K562 (cell line): Measurements from ENCODE around the gene DGLUCY. TPM values are rescaled to one million over a fixed set of nuclear protein-coding genes. Genes with fewer than 3 reads are reported as not detected.

Source experiments
- ATAC-seq: fragments of 200-7000 bp; cut with Tn5 transposase; 3 replicates; pipeline ENCODE4 v1.9.1; 2020; ENCODE audit warnings: moderate library complexity
- BruUV-seq: library from RNA; stranded (reverse); fragments of 400-500 nt; replicated peaks from 2 replicates; lab custom pipeline; 2021; lab: Mats Ljungman, UMichigan
- CTCF ChIA-PET: fragments of 300-600 bp; formaldehyde crosslinking; extraction: SDS; loops from one replicate; lab custom pipeline; 2021; ENCODE audit warnings: low intra/inter-chr PET ratio; lab: Yijun Ruan, JAX
- POLR2A ChIA-PET: fragments of 300-600, 350-650 bp; sonication (Branson Sonifier 250); formaldehyde crosslinking; extraction: SDS; loops from one replicate; lab custom pipeline; 2021; ENCODE audit warnings: antibody characterized with exemption, inconsistent platforms; lab: Yijun Ruan, JAX
- DNase-seq, 4 experiments: peaks; one replicate each; pipeline versions ENCODE4 v3.0.0 to v3.0.0-alpha.2; 2011 to 2018; ENCODE audit warnings: low spot score in 3 of 4, mixed read lengths in 3 of 4; ENCODE audit errors: extremely low read depth in 1 of 4
- FAIRE-seq: peaks from 2 replicates; lab custom pipeline; 2011; peaks lifted over from hg19 to GRCh38; lab: Jason Lieb, UNC
- H2AFZ ChIP-seq: 2 replicates; pipeline ENCODE4 v1.6.0; 2011; ENCODE audit warnings: low read depth, low read length, control low read depth, inconsistent platforms
- H3K27ac ChIP-seq: fragments of 200-600 bp; 3 replicates; pipeline ENCODE4 v1.8.0; 2011; ENCODE audit warnings: low read depth, mild to moderate bottlenecking, control low read depth, inconsistent platforms, low read length, moderate library complexity, mixed read lengths; ENCODE audit errors: extremely low read depth
- H3K27me3 ChIP-seq, 2 experiments: fragments of 300-600 bp in 1 of 2; 2 replicates in 1 of 2; 3 replicates in 1 of 2; pipeline versions ENCODE4 v1.6.0 to v1.8.0; 2011; ENCODE audit warnings: inconsistent platforms in 2 of 2, low read length in 2 of 2, mild to moderate bottlenecking in 1 of 2, mixed read lengths in 1 of 2, moderate library complexity in 1 of 2; ENCODE audit not compliant: control insufficient read depth in 2 of 2, insufficient read depth in 2 of 2
- H3K36me3 ChIP-seq: fragments of 300-600 bp; 3 replicates; pipeline ENCODE4 v1.8.0; 2011; ENCODE audit warnings: mild to moderate bottlenecking, low read length, inconsistent platforms; ENCODE audit not compliant: control insufficient read depth, insufficient read depth
- H3K4me1 ChIP-seq, 2 experiments: fragments of 200-600 bp in 1 of 2; replicated peaks in 1 of 2; 2 replicates in 1 of 2; 3 replicates in 1 of 2; pipeline versions ENCODE4 v1.5.1 to v1.8.0; 2011; ENCODE audit warnings: inconsistent platforms in 2 of 2, low read length in 2 of 2, mild to moderate bottlenecking in 1 of 2, mixed read lengths in 1 of 2, moderate library complexity in 1 of 2; ENCODE audit not compliant: control insufficient read depth in 2 of 2, insufficient read depth in 2 of 2
- H3K4me2 ChIP-seq: 2 replicates; pipeline ENCODE4 v1.6.1; 2011; ENCODE audit warnings: low read length, control low read depth, inconsistent platforms, mixed read lengths; ENCODE audit not compliant: insufficient read depth
- H3K4me3 ChIP-seq: fragments of 200-600 bp; sonication (generic), shearing (Covaris generic); 2 replicates; pipeline ENCODE4 v1.5.1; 2016; ENCODE audit warnings: control low read depth, inconsistent platforms
- H3K79me2 ChIP-seq: fragments of 200-600 bp; 3 replicates; pipeline ENCODE4 v1.8.0; 2011; ENCODE audit warnings: low read length, inconsistent platforms; ENCODE audit not compliant: control insufficient read depth, insufficient read depth
- H3K9ac ChIP-seq, 2 experiments: 2 replicates each; pipeline versions ENCODE4 v1.6.0 to v1.6.1; 2011; ENCODE audit warnings: low read depth in 2 of 2, low read length in 2 of 2, control low read depth in 1 of 2, inconsistent platforms in 1 of 2, mild to moderate bottlenecking in 1 of 2, mixed read lengths in 1 of 2; ENCODE audit not compliant: insufficient read depth in 1 of 2
- H3K9me1 ChIP-seq: one replicate; pipeline ENCODE4 v1.6.0; 2011; ENCODE audit warnings: inconsistent platforms, mild to moderate bottlenecking, low read length, moderate library complexity; ENCODE audit not compliant: control insufficient read depth, insufficient read depth
- H3K9me3 ChIP-seq: replicated peaks from 2 replicates; pipeline ENCODE4 v1.5.1; 2011; ENCODE audit warnings: low read depth, low read length, inconsistent platforms; ENCODE audit not compliant: control insufficient read depth, insufficient read depth
- H4K20me1 ChIP-seq: replicated peaks from 2 replicates; pipeline ENCODE4 v1.6.1; 2011; ENCODE audit warnings: low read length, inconsistent platforms, mixed read lengths; ENCODE audit not compliant: control insufficient read depth, insufficient read depth
- DNMT1 ChIP-seq: fragments of 450-650 bp; IDR thresholded peaks from 2 replicates; pipeline ENCODE4 v1.6.1; 2016; ENCODE audit warnings: antibody characterized with exemption, mild to moderate bottlenecking
- IRF2 ChIP-seq: sonication (generic); formaldehyde crosslinking; IDR thresholded peaks from 2 replicates; pipeline ENCODE4 v1.8.1; 2022; ENCODE audit warnings: mild to moderate bottlenecking, missing genetic modification reagents
- KLF10 ChIP-seq: fragments of 250-450 bp; sonication (Bioruptor Pico); IDR thresholded peaks from 2 replicates; pipeline ENCODE4 v1.6.1; 2021; ENCODE audit warnings: matching md5 sums
- LCOR ChIP-seq: sonication (generic); formaldehyde crosslinking; IDR thresholded peaks from 2 replicates; pipeline ENCODE4 v1.8.0; 2022; ENCODE audit warnings: mild to moderate bottlenecking, missing genetic modification reagents
- PHF8 ChIP-seq: fragments of 200-600 bp; sonication (generic); IDR thresholded peaks from 2 replicates; pipeline ENCODE4 v1.6.1; 2012; ENCODE audit warnings: mixed run types, mild to moderate bottlenecking, inconsistent platforms, low read length, moderate library complexity, borderline replicate concordance
- WGBS: fragments of 100-300 bp; shearing (Covaris generic); methylation state at CpG from one replicate; pipeline ENCODE4 v1.1.6; 2016; ENCODE audit warnings: low coverage, mixed read lengths; ENCODE audit not compliant: insufficient coverage; ENCODE audit errors: missing lambda C conversion rate; 5-methylcytosine and 5-hydroxymethylcytosine counted together
- in situ Hi-C: fragments of 300-500 bp; cut with MboI; formaldehyde crosslinking; loops from 4 replicates; pipeline ENCODE4 v1.15.0; 2018; ENCODE audit warnings: inconsistent platforms, mixed read lengths
- intact Hi-C: fragments of 100-400 bp; cut with micrococcal nuclease; formaldehyde crosslinking; loops from 2 replicates; pipeline ENCODE4 v1.14.2; 2022
- polyA plus RNA-seq, 8 experiments: library from polyadenylated mRNA; depleted of rRNA in 4 of 8; stranded (reverse) in 5 of 8; unstranded in 3 of 8; fragments of >200 nt; fragmentation: Nextera tagmentation in 2 of 8; fragmentation: Illumina TruSeq in 1 of 8; extraction: Ambion mirVana in 2 of 8; extraction: Trizol in 1 of 8; gene quantifications; 2 replicates each; pipeline versions ENCODE4 v1.2.1 to v1.2.3, GENCODE V29; 2011 to 2014; ENCODE audit warnings: inconsistent platforms in 1 of 8, missing spikeins in 1 of 8
- total RNA-seq, 7 experiments: library from RNA; depleted of rRNA in 6 of 7; stranded (reverse); fragments of >200 nt in 6 of 7; fragmentation: Illumina TruSeq in 2 of 7; extraction: Trizol in 2 of 7; gene quantifications; 2 replicates each; pipeline versions ENCODE4 v1.2.1 to v1.2.3, GENCODE V29; 2011 to 2021; ENCODE audit warnings: low replicate concordance in 1 of 7
- TF ChIP-seq, protein P1 (sequence below): sonication (generic); formaldehyde crosslinking; IDR thresholded peaks from 2 replicates; pipeline ENCODE4 v1.8.0; 2022; ENCODE audit warnings: mild to moderate bottlenecking, low read depth, missing genetic modification reagents

DGLUCY gene
- total and polyA plus RNA-seq, 9 of the 15 experiments (the other 6 are each of a cell fraction or from before 2014, with no cell fraction given) = 9.9 to 28.4 (median 21.0) TPM

DNA sequence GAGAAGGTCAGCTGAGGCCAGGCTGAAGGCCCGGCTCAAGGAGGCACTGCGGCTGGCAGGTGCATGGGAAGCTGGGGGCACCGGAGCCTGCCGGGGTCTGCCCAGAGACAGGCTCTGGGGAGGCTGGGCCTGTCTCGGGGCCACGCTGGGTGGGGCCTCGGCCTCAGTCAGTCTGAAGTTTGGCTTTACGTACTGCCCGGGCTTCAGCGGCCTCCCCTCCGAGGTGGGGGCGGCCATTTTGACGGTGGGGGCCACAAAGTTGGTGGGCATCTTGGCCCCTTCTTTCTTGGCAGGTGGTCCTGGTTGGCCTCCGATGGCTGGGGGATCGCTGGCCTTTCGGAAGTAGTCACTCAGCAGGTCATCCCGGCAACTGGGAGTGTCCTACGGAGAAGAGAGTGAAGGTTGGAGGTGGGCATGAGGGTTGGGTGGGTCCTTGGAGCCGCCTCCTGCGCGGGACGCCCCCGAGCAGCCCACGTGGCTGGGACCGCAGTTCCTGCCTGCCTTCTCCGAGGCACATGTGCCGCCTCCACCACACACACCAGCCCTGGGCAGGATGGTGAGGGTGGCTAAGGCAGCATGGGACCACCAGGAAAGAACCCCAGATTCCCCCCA lies 159.5 kb downstream of the DGLUCY start:
- Histone ChIP-seq H3K9ac (no peak overlapping the region), H3K4me1 (peaks cover 12 to 16% of the 10 kb centered on the region in 2 experiments), H3K4me2 (no peak overlapping the region), H3K4me3 (no peak overlapping the region), H3K9me3 (no peaks in the 10 kb centered on the region), H2AFZ (no peak overlapping the region), H3K36me3 (peaks cover 29% of the 10 kb centered on the region), H3K27ac (no peak overlapping the region)
- CTCF ChIA-PET = no interaction called here
- no TSS peak for BruUV-seq
- POLR2A ChIA-PET = no interaction called here
- FAIRE-seq (no peak), ATAC-seq (no peak), DNase-seq (no peak)
- intact Hi-C loops = no loop called here
- 98% methylated on average over 11 of the region's 27 CpGs for WGBS
- TF ChIP-seq KLF10 (CRISPR knock-in tag) (no peak), IRF2 (no peak), DNMT1 (no peak), PHF8 (no peak), LCOR (no peak)
- TF ChIP-seq, protein P1, sequence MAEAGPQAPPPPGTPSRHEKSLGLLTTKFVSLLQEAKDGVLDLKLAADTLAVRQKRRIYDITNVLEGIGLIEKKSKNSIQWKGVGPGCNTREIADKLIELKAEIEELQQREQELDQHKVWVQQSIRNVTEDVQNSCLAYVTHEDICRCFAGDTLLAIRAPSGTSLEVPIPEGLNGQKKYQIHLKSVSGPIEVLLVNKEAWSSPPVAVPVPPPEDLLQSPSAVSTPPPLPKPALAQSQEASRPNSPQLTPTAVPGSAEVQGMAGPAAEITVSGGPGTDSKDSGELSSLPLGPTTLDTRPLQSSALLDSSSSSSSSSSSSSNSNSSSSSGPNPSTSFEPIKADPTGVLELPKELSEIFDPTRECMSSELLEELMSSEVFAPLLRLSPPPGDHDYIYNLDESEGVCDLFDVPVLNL (CRISPR knock-in tag) = no peak
- TF ChIP-seq, all 486 proteins: peak for 0
- no peaks in the 10 kb centered on the region for H3K79me2 ChIP-seq
- no peaks in the 10 kb centered on the region for H3K9me1 ChIP-seq
- no peaks in the 10 kb centered on the region for H4K20me1 ChIP-seq
- in situ Hi-C loops = no loop called here
- H3K27me3 ChIP-seq = no peaks in the 10 kb centered on the region
